Large intestine (tissue), 3 donors: ENCODE data around the gene BAHD1. TPM values are rescaled to one million over a fixed set of nuclear protein-coding genes. Genes with fewer than 3 reads are reported as not detected.

Experiments
- DNase-seq, 2 donors: peaks; one replicate each; pipeline versions ENCODE4 v3.0.0 to v3.0.0-alpha.2; 2013
- H3K27ac ChIP-seq: one replicate; pipeline ENCODE4 v1.5.1; 2013; ENCODE audit warnings: low read length
- H3K27me3 ChIP-seq: 2 replicates; pipeline ENCODE4 v1.6.1; 2013; ENCODE audit warnings: low read length; ENCODE audit not compliant: control insufficient read depth, insufficient read depth
- H3K36me3 ChIP-seq: 2 replicates; pipeline ENCODE4 v1.6.1; 2013; ENCODE audit warnings: low read length; ENCODE audit not compliant: control insufficient read depth, insufficient read depth
- H3K4me1 ChIP-seq: one replicate; pipeline ENCODE4 v1.6.1; 2013; ENCODE audit warnings: low read length; ENCODE audit not compliant: control insufficient read depth, insufficient read depth
- H3K4me3 ChIP-seq: one replicate; pipeline ENCODE4 v1.5.1; 2013; ENCODE audit warnings: low read length
- H3K9me3 ChIP-seq: one replicate; pipeline ENCODE4 v1.6.1; 2013; ENCODE audit warnings: mild to moderate bottlenecking, low read depth, low read length, moderate library complexity; ENCODE audit not compliant: control insufficient read depth
- WGBS: methylation state at CpG from one replicate; pipeline ENCODE4 v1.1.5; 2013; ENCODE audit warnings: low lambda C conversion rate; ENCODE audit not compliant: insufficient coverage; 5-methylcytosine and 5-hydroxymethylcytosine counted together
- polyA plus RNA-seq: library from polyadenylated mRNA; unstranded; fragments of 120-200 nt; gene quantifications from one replicate; pipeline ENCODE4 v1.2.1, GENCODE V29; 2013

Gene BAHD1
- polyA plus RNA-seq, 1 donor: 28.1 TPM

- DNase-seq: no peak
- Histone ChIP-seq H3K9me3 (no peaks in the 10 kb centered on the region), H3K36me3 (no peaks in the 10 kb centered on the region), H3K27me3 (peaks cover 6% of the 10 kb centered on the region), H3K4me1 (no peaks in the 10 kb centered on the region), H3K4me3 (no peak overlapping the region), H3K27ac (no peak overlapping the region)
- WGBS: no CpG with 5 or more reads among the region's 5 CpGs
Observed at GRCh38 chr15:40498418-40498817, 57.7 kb downstream of the BAHD1 start.

GRCh38 chr15:40498891-40499290, 58.1 kb downstream of the BAHD1 start:
- WGBS: no CpG with 5 or more reads among the region's 4 CpGs
- peaks cover 6% of the 10 kb centered on the region for H3K27me3 ChIP-seq
- no peaks in the 10 kb centered on the region for H3K9me3 ChIP-seq
- no peak for DNase-seq
- no peaks in the 10 kb centered on the region for H3K4me1 ChIP-seq
- no peak overlapping the region for H3K4me3 ChIP-seq
- H3K27ac ChIP-seq: no peak overlapping the region
- H3K36me3 ChIP-seq: no peaks in the 10 kb centered on the region

- no peaks in the 10 kb centered on the region for H3K4me1 ChIP-seq
- H3K27ac ChIP-seq: no peak overlapping the region
- no peaks in the 10 kb centered on the region for H3K36me3 ChIP-seq
- peaks cover 5% of the 10 kb centered on the region for H3K27me3 ChIP-seq
- no peak for DNase-seq
- WGBS: no CpG with 5 or more reads among the region's 4 CpGs
- H3K9me3 ChIP-seq: no peaks in the 10 kb centered on the region
- H3K4me3 ChIP-seq: no peak overlapping the region
Observed at GRCh38 chr15:40499931-40500330, 59.2 kb downstream of the BAHD1 start.

DNA sequence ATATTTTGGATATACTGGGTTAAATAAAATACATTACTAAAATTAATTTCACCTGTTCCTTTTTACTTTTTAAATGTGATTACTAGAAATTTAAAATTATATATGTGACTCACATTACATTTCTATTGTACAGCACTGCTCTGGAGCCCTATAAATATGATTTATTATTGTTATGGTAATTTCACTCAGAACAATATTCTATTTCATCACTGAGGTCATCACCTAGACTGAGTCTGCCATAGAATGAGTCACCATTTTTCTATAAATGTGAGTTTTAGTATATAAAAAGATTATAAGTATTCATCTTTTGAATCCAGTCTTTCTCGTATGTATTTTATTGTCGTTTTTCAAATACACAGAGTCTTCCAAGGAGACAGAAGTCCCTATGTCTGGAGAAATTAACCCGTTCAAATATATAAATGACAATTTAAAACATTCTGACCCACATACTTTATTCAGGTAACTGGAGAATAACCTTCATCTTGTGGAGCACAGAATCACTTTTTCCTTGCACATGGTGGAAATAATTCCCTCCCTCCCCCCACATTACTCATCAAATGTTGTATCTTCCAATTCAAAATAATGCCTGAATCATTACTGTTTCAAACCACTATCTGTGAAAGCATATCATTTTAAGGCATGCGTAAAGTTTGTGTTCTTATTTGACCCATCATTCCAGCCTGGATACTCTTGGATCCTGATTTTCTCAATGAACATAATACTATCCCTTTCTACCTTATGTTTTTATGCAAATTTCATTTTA, 60.0 kb downstream of the BAHD1 start:
- Histone ChIP-seq H3K9me3 (no peaks in the 10 kb centered on the region), H3K36me3 (no peaks in the 10 kb centered on the region), H3K27ac (no peak overlapping the region), H3K27me3 (peaks cover 5% of the 10 kb centered on the region), H3K4me1 (no peaks in the 10 kb centered on the region), H3K4me3 (no peak overlapping the region)
- DNase-seq: no peak
- 78% methylated on average over 3 of the region's 4 CpGs for WGBS

DNA sequence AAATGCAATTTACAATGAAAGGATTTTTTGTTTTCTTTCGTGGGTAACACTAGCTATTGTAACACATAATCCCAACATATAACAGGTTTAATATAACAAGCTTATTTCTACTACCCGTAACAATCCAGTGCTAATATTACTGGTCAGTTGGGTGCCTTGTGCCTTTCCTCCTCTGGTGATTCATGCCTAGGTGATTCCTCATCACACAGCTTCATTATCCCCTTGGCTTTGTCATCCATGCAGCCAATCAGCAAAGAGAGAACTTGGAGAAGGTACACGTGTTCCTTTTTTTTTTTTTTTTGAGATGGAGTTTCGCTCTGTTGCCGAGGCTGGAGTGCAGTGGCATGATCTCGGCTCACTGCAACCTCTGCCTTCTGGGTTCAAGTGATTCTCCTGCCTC, 60.7 kb downstream of the BAHD1 start:
- Histone ChIP-seq H3K27ac (no peak overlapping the region), H3K36me3 (no peaks in the 10 kb centered on the region), H3K9me3 (no peaks in the 10 kb centered on the region), H3K4me1 (no peaks in the 10 kb centered on the region), H3K27me3 (peaks cover 5% of the 10 kb centered on the region), H3K4me3 (no peak overlapping the region)
- WGBS: 100% methylated on average over 1 of the region's 6 CpGs
- no peak for DNase-seq

DNA sequence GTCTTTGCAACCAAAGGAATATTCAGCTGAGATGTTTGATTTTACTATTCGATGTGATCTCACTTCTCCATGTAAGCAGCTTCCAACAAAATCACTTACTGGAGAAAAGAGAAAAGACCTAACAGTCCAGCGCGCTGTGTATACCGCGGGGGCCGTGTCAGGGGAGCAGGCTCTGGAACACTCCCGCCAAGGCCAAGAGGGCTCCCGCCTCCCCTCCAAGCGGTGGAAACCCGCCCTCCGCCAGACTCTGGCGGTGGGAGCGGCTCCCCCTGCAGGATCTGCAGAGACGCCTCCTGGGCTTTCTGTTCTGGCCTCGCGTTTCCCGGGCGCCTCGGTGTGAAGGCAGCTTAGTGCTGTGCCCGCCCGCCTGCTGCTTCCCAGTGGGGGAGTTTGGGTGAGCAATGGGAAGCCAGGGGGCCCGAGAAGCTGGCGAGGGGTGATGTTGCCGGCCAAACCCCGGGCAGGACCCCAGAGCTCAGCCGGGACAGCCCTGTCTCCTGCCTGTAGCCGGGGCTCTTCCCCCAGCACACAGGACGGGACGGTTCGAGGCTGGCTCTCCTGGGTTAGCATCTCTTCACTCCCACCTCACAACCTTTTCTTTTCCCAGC, 66.3 kb downstream of the BAHD1 start:
- no CpG with 5 or more reads among the region's 30 CpGs for WGBS
- peak; percentile 71 to 77 for DNase-seq
- no peaks in the 10 kb centered on the region for H3K9me3 ChIP-seq
- peak overlapping the region; percentile 11 for H3K4me3 ChIP-seq
- H3K27me3 ChIP-seq: peaks cover 17% of the 10 kb centered on the region
- no peaks in the 10 kb centered on the region for H3K36me3 ChIP-seq
- H3K4me1 ChIP-seq: peaks cover 7% of the 10 kb centered on the region
- H3K27ac ChIP-seq: no peak overlapping the region

DNA sequence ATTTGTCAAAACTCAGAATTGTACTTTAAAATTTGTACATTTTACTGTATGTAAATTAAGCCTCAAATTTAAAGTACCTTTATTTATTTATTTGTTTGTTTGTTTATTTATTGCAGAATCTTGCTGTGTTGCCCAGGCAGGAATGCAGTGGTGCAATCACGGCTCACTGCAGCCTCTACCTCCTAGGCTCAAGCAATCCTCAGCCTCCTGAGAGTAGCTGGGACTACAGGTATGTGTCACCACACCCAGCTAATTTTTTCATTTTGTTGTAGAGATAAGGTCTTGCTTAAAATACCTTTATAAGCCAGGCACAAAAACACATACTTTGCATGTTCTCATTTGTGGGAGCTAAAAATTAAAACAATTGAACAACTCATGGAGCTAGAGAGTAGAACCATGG, 67.5 kb downstream of the BAHD1 start:
- Histone ChIP-seq H3K36me3 (no peaks in the 10 kb centered on the region), H3K4me3 (no peak overlapping the region), H3K4me1 (peaks cover 9% of the 10 kb centered on the region), H3K27ac (no peak overlapping the region), H3K27me3 (peaks cover 19% of the 10 kb centered on the region), H3K9me3 (no peaks in the 10 kb centered on the region)
- WGBS: no CpG with 5 or more reads among the region's 1 CpG
- DNase-seq: no peak

DNA sequence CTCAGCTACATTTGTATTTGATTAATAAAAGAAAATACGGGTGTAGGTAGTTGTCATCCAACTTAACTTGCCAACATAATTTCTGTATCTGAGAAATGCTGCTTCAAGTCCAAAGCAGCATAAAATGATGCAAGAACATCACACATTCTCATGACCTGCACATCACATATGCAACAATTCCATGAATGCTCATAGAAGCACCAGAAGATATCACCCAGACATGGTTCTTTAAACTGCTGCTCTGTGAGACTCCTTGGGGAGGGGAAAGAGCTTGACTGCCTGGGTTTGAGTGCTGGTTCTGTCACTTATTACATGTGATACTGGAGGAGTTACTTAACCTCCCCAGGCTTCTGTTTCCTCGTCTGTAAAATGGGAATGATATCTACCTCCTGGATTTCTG, 69.4 kb downstream of the BAHD1 start:
- Histone ChIP-seq H3K27me3 (peaks cover 19% of the 10 kb centered on the region), H3K9me3 (no peaks in the 10 kb centered on the region), H3K4me1 (peaks cover 9% of the 10 kb centered on the region), H3K4me3 (no peak overlapping the region), H3K36me3 (no peaks in the 10 kb centered on the region), H3K27ac (no peak overlapping the region)
- WGBS: no CpG with 5 or more reads among the region's 2 CpGs
- DNase-seq: no peak

- Histone ChIP-seq H3K36me3 (no peaks in the 10 kb centered on the region), H3K27me3 (peaks cover 19% of the 10 kb centered on the region), H3K4me3 (peak overlapping the region; percentile 53), H3K9me3 (no peaks in the 10 kb centered on the region), H3K27ac (no peak overlapping the region), H3K4me1 (peaks cover 9% of the 10 kb centered on the region)
- no CpG with 5 or more reads among the region's 22 CpGs for WGBS
- peak in 1 of 2 donors; percentile 5 for DNase-seq
Observed at GRCh38 chr15:40511093-40511471, 70.3 kb downstream of the BAHD1 start.

DNA sequence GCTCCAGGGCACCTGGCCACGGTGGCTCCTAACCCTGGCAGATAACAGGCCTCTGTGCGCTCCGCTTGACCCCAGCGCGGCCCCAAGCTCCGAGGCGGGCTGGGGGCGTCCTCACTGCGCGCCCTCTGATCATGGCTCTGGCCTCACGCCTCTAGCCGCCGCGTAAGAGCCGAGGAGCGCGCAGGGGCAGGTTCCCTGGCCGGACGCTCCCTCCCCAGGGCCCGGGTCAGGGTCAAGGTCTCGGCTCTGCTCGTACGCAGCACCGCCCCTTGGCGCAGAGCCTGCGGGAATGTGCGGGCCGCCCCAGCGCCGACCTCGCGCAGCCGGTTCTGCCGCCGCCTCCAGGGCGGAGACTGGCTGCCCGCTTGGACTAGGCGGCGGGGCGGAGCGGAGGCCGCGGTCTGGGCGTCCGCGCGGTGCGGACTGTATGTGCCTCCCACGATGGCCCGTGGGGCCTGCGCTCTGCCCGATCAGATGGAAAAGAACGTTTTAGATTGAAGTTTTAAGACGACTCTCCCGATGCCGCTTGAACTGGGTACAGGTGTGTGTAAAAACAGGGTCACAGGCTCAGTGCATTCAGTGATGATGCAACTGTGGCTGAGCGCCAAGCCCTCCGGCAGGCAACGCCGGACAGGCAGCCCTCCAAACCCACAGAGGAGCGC, 70.8 kb downstream of the BAHD1 start:
- DNase-seq: peak; percentile 51 to 67
- Histone ChIP-seq H3K36me3 (no peaks in the 10 kb centered on the region), H3K9me3 (no peaks in the 10 kb centered on the region), H3K4me1 (peaks cover 9% of the 10 kb centered on the region), H3K27ac (no peak overlapping the region), H3K4me3 (peak overlapping the region; percentile 53), H3K27me3 (peaks cover 19% of the 10 kb centered on the region)
- no CpG with 5 or more reads among the region's 61 CpGs for WGBS
